Tibial nerve (tissue), 4 donors: ENCODE data around the gene RHOT1. TPM values are rescaled to one million over a fixed set of nuclear protein-coding genes. Genes with fewer than 3 reads are reported as not detected.
"Not testable (repeated sequence)": the region's sequence is repeated elsewhere in the genome, so short reads cannot be mapped to it uniquely, and the experiment has no call there.

Experiments used
- DNase-seq, 2 donors: peaks; one replicate each; pipeline ENCODE4 v3.0.0-alpha.2; 2019; ENCODE audit warnings: low spot score in 2 of 2
- H3K27ac ChIP-seq, 4 donors: fragments of 200-600 bp; sonication (generic) in 3 of 4; one replicate each; pipeline ENCODE4 v1.5.1; 2017 to 2019; ENCODE audit warnings: mild to moderate bottlenecking in 1 of 4
- H3K27me3 ChIP-seq, 2 donors: fragments of 200-600 bp; sonication (generic) in 1 of 2; one replicate each; pipeline versions ENCODE4 v1.5.1 to v1.6.0; 2017 to 2019
- H3K36me3 ChIP-seq, 3 donors: fragments of 200-600 bp; sonication (generic); one replicate each; pipeline ENCODE4 v1.5.1; 2018 to 2019
- H3K4me1 ChIP-seq, 4 donors: fragments of 200-600 bp; sonication (generic) in 3 of 4; one replicate each; pipeline ENCODE4 v1.5.1; 2017 to 2019
- H3K4me3 ChIP-seq, 4 donors: fragments of 200-600 bp; sonication (generic) in 3 of 4; one replicate each; pipeline ENCODE4 v1.5.1; 2017 to 2019; ENCODE audit warnings: mild to moderate bottlenecking in 1 of 4, moderate library complexity in 1 of 4
- H3K9me3 ChIP-seq, 4 donors: fragments of 200-600 bp; sonication (generic) in 3 of 4; one replicate each; pipeline ENCODE4 v1.5.1; 2017 to 2019
- EP300 ChIP-seq, 2 donors: sonication (generic); formaldehyde crosslinking; IDR thresholded peaks; one replicate each; pipeline ENCODE4 v1.6.1; 2017; ENCODE audit warnings: antibody characterized with exemption in 2 of 2, mild to moderate bottlenecking in 1 of 2
- POLR2A ChIP-seq, 2 donors: fragments of 450-650 bp; IDR thresholded peaks; one replicate each; pipeline ENCODE4 v1.6.1; 2017; ENCODE audit warnings: antibody characterized with exemption in 2 of 2, mild to moderate bottlenecking in 2 of 2, moderate library complexity in 2 of 2
- WGBS, 2 donors: methylation state at CpG; one replicate each; pipeline ENCODE4 v1.1.5; 2018; 5-methylcytosine and 5-hydroxymethylcytosine counted together
- total RNA-seq, 4 donors: library from RNA; depleted of rRNA; stranded (reverse); fragments of >200 nt; gene quantifications; one replicate each; pipeline ENCODE4 v1.1.0, GENCODE V29; 2016
- TF ChIP-seq, protein P1 (sequence below), 5 experiments: fragments of 200-600 bp in 3 of 5; fragments of 450-650 bp in 2 of 5; sonication (generic) in 3 of 5; IDR thresholded peaks; one replicate each; pipeline ENCODE4 v1.5.1; 2016 to 2019; ENCODE audit warnings: antibody characterized with exemption in 5 of 5, mild to moderate bottlenecking in 3 of 5, moderate library complexity in 2 of 5

Gene RHOT1
- total RNA-seq, 4 donors from 2014 or later, result 40.2 to 78.0 (median 54.8) TPM

GRCh38 chr17:32111141-32111771, 31.0 kb upstream of the RHOT1 start:
- TF ChIP-seq, protein P1, sequence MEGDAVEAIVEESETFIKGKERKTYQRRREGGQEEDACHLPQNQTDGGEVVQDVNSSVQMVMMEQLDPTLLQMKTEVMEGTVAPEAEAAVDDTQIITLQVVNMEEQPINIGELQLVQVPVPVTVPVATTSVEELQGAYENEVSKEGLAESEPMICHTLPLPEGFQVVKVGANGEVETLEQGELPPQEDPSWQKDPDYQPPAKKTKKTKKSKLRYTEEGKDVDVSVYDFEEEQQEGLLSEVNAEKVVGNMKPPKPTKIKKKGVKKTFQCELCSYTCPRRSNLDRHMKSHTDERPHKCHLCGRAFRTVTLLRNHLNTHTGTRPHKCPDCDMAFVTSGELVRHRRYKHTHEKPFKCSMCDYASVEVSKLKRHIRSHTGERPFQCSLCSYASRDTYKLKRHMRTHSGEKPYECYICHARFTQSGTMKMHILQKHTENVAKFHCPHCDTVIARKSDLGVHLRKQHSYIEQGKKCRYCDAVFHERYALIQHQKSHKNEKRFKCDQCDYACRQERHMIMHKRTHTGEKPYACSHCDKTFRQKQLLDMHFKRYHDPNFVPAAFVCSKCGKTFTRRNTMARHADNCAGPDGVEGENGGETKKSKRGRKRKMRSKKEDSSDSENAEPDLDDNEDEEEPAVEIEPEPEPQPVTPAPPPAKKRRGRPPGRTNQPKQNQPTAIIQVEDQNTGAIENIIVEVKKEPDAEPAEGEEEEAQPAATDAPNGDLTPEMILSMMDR (IDR thresholded peaks at IDR 0.05), result peak in 3 of 5 experiments; percentile 12 to 34 (median 15)
- no peak for TF ChIP-seq POLR2A (IDR thresholded peaks at IDR 0.05)
- WGBS, 2 donors, result 23 to 25% methylated on average over 14 to 17 of the region's 18 CpGs
- H3K4me1 ChIP-seq, result peaks cover 0 to 12% (median 0%) of the 10 kb centered on the region in 4 donors
- no peaks in the 10 kb centered on the region for H3K36me3 ChIP-seq
- H3K27ac ChIP-seq, result no peak overlapping the region
- DNase-seq, result peak; percentile 30 to 58
- no peaks in the 10 kb centered on the region for H3K9me3 ChIP-seq
- H3K27me3 ChIP-seq, result no peaks in the 10 kb centered on the region
- H3K4me3 ChIP-seq, result peak overlapping the region in 1 of 4 donors; percentile 9

GRCh38 chr17:32112416-32112815, 29.9 kb upstream of the RHOT1 start:
- Histone ChIP-seq H3K4me1 (peaks cover 0 to 12% (median 0%) of the 10 kb centered on the region in 4 donors), H3K36me3 (no peaks in the 10 kb centered on the region), H3K4me3 (no peak overlapping the region), H3K27me3 (no peaks in the 10 kb centered on the region), H3K9me3 (no peaks in the 10 kb centered on the region), H3K27ac (no peak overlapping the region)
- DNase-seq, result no peak
- TF ChIP-seq, protein P1 (IDR thresholded peaks at IDR 0.05), result no peak
- TF ChIP-seq POLR2A (IDR thresholded peaks at IDR 0.05), result no peak
- no peak for TF ChIP-seq EP300 (IDR thresholded peaks at IDR 0.05)
- 94 to 95% methylated on average over 20 of the region's 20 CpGs for WGBS, 2 donors

- DNase-seq, result no peak
- H3K36me3 ChIP-seq, result no peaks in the 10 kb centered on the region
- no peak overlapping the region for H3K4me3 ChIP-seq
- TF ChIP-seq, protein P1 (IDR thresholded peaks at IDR 0.05), result no peak
- peaks cover 0 to 12% (median 0%) of the 10 kb centered on the region in 4 donors for H3K4me1 ChIP-seq
- 63 to 72% methylated on average over 4 of the region's 4 CpGs for WGBS, 2 donors
- no peaks in the 10 kb centered on the region for H3K9me3 ChIP-seq
- H3K27ac ChIP-seq, result no peak overlapping the region
- H3K27me3 ChIP-seq, result no peaks in the 10 kb centered on the region
These were observed 27.8 kb upstream of the RHOT1 start for GRCh38 chr17:32114536-32114935.

DNA sequence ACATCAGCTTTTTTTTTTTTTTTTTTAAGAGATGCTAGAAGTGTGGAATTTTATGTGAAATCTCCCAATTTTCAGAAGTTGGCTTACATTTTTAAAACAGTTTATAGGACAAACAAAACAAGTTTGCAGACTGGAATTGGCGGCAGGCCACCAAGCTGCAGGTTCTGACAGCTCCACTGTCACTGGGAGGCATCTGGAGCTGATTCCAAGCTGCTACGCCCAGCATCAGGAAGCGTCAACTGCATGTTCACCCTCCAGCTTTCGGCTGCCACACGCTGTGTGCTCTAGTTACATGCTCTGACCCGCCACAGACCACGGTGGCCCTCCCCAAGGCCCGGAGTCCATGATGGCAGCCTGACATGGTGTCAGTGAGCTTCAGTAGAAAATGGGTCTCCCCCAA, 26.8 kb upstream of the RHOT1 start:
- WGBS, 2 donors, result 90 to 94% methylated on average over 7 to 8 of the region's 8 CpGs
- not testable (repeated sequence) for H3K9me3 ChIP-seq, H3K27me3 ChIP-seq, DNase-seq, H3K36me3 ChIP-seq, H3K4me3 ChIP-seq, H3K27ac ChIP-seq
- peaks cover 0 to 12% (median 0%) of the 10 kb centered on the region in 4 donors for H3K4me1 ChIP-seq

DNA sequence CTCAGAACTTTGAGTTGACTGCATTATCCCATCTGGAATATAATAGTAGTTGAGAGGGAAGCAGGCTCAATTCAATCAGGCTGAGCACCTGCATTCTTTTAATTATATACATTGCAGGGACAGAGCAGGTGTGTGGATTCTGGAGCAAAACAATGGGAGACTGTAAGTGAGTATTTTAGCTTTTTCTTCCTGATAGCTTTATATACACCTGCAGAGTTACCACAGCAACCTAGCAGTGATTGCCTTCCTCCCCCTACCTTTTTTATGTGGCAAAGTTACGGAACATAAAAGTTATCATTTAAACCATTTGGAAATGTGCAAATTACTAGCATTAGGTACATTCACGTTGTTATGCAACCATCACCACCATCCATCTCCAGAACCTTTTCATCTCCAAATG, 25.4 kb upstream of the RHOT1 start:
- H3K4me3 ChIP-seq, result no peak overlapping the region

More for the DNA sequence above, 25.4 kb upstream of the RHOT1 start:
- TF ChIP-seq EP300 (IDR thresholded peaks at IDR 0.05) (no peak), POLR2A (IDR thresholded peaks at IDR 0.05) (no peak)
- TF ChIP-seq, protein P1 (IDR thresholded peaks at IDR 0.05), result no peak
- Histone ChIP-seq H3K36me3 (no peaks in the 10 kb centered on the region), H3K27me3 (no peaks in the 10 kb centered on the region), H3K4me1 (peaks cover 0 to 2% (median 0%) of the 10 kb centered on the region in 4 donors), H3K9me3 (no peaks in the 10 kb centered on the region), H3K27ac (no peak overlapping the region)
- DNase-seq, result no peak
- 68 to 81% methylated on average over 2 of the region's 2 CpGs for WGBS, 2 donors
